HepG2 (cell line): ENCODE results near the gene MARS1. TPM values are rescaled to one million over a fixed set of nuclear protein-coding genes. Genes with fewer than 3 reads are reported as not detected.

Experiments used
- ATAC-seq: fragments of 200-7000 bp; cut with Tn5 transposase; 3 replicates; pipeline ENCODE4 v1.9.1; 2020; ENCODE audit warnings: mild to moderate bottlenecking, moderate library complexity
- BruUV-seq: library from RNA; stranded (reverse); fragments of 400-500 nt; replicated peaks from 2 replicates; lab custom pipeline; 2021; lab: Mats Ljungman, UMichigan
- CTCF ChIA-PET: fragments of 300-600 bp; formaldehyde crosslinking; extraction: SDS; loops from one replicate; lab custom pipeline; 2021; ENCODE audit warnings: low total read pairs, inconsistent platforms, low intra/inter-chr PET ratio; lab: Yijun Ruan, JAX
- POLR2A ChIA-PET: fragments of 350-600 bp; sonication (Branson Sonifier 250); formaldehyde crosslinking; loops from one replicate; lab custom pipeline; 2020; ENCODE audit warnings: antibody characterized with exemption, inconsistent platforms; lab: Yijun Ruan, JAX
- DNase-seq: peaks from one replicate; pipeline ENCODE4 v3.0.0-alpha.2; 2015; ENCODE audit warnings: low spot score
- FAIRE-seq: peaks from 3 replicates; lab custom pipeline; 2011; peaks lifted over from hg19 to GRCh38; lab: Jason Lieb, UNC
- H2AFZ ChIP-seq: one replicate; pipeline ENCODE4 v1.6.1; 2011; ENCODE audit warnings: low read length, inconsistent platforms
- H3K27ac ChIP-seq: fragments of 300-600 bp; 3 replicates; pipeline ENCODE4 v1.8.0; 2011; ENCODE audit warnings: mixed run types, mild to moderate bottlenecking, mixed read lengths, low read length, inconsistent platforms; ENCODE audit not compliant: insufficient read depth; ENCODE audit errors: extremely low read length
- H3K27me3 ChIP-seq, 2 experiments: fragments of 200-600 bp in 1 of 2; 2 replicates in 1 of 2; 3 replicates in 1 of 2; pipeline versions ENCODE4 v1.6.0 to v1.8.0; 2011; ENCODE audit warnings: low read length in 2 of 2, mild to moderate bottlenecking in 2 of 2, moderate library complexity in 2 of 2, inconsistent platforms in 1 of 2; ENCODE audit not compliant: insufficient read depth in 2 of 2, control insufficient read depth in 1 of 2
- H3K36me3 ChIP-seq, 2 experiments: fragments of 200-600 bp in 1 of 2; replicated peaks in 1 of 2; 2 replicates in 1 of 2; 3 replicates in 1 of 2; pipeline versions ENCODE4 v1.5.1 to v1.8.0; 2011; ENCODE audit warnings: low read length in 2 of 2, inconsistent platforms in 1 of 2; ENCODE audit not compliant: insufficient read depth in 2 of 2, control insufficient read depth in 1 of 2
- H3K4me1 ChIP-seq: 2 replicates; pipeline ENCODE4 v1.5.1; 2012; ENCODE audit warnings: low read length, inconsistent platforms; ENCODE audit not compliant: insufficient read depth
- H3K4me2 ChIP-seq: 2 replicates; pipeline ENCODE4 v1.6.0; 2011; ENCODE audit warnings: low read depth, low read length, inconsistent platforms
- H3K4me3 ChIP-seq, 3 experiments: fragments of 200-600 bp in 1 of 3; sonication (generic), shearing (Covaris generic) in 1 of 3; replicated peaks in 1 of 3; 2 replicates each; pipeline ENCODE4 v1.5.1; 2011 to 2016; ENCODE audit warnings: low read length in 3 of 3, inconsistent platforms in 2 of 3, low read depth in 2 of 3, mild to moderate bottlenecking in 2 of 3, control low read depth in 1 of 3, mixed read lengths in 1 of 3; ENCODE audit not compliant: insufficient read depth in 1 of 3
- H3K79me2 ChIP-seq: one replicate; pipeline ENCODE4 v1.6.1; 2011; ENCODE audit warnings: low read length, inconsistent platforms; ENCODE audit not compliant: insufficient read depth
- H3K9ac ChIP-seq: 2 replicates; pipeline ENCODE4 v1.6.0; 2011; ENCODE audit warnings: mild to moderate bottlenecking, low read depth, low read length, inconsistent platforms; ENCODE audit not compliant: insufficient read depth
- H3K9me3 ChIP-seq: 2 replicates; pipeline ENCODE4 v1.5.1; 2012; ENCODE audit warnings: mild to moderate bottlenecking, low read length
- H4K20me1 ChIP-seq: 2 replicates; pipeline ENCODE4 v1.6.0; 2011; ENCODE audit warnings: inconsistent platforms, mild to moderate bottlenecking, low read length, moderate library complexity; ENCODE audit not compliant: insufficient read depth
- POLR2A ChIP-seq, 2 experiments: IDR thresholded peaks; 2 replicates each; pipeline ENCODE4 v1.6.1; 2011; ENCODE audit warnings: low read depth in 2 of 2, low read length in 2 of 2, mild to moderate bottlenecking in 1 of 2, moderate library complexity in 1 of 2; ENCODE audit not compliant: insufficient read depth in 1 of 2
- POLR2G ChIP-seq: fragments of 200-400 bp; formaldehyde crosslinking; IDR thresholded peaks from 2 replicates; pipeline ENCODE4 v1.6.1; 2018; ENCODE audit warnings: mild to moderate bottlenecking, low read depth, low read length, moderate library complexity
- ZNF747 ChIP-seq: sonication (generic); formaldehyde crosslinking; IDR thresholded peaks from 2 replicates; pipeline ENCODE4 v1.8.1; 2023; ENCODE audit warnings: missing genetic modification reagents, mild to moderate bottlenecking, borderline replicate concordance
- WGBS: methylation state at CpG from one replicate; pipeline ENCODE4 v1.1.6; 2017; ENCODE audit warnings: low lambda C conversion rate; 5-methylcytosine and 5-hydroxymethylcytosine counted together
- in situ Hi-C: cut with HindIII; loops from 2 replicates; pipeline ENCODE4 v1.10.0; 2017; ENCODE audit warnings: low pct_unique_long_range_greater_than_20kb; ENCODE audit not compliant: extremely low pct_ligation_motif_present
- intact Hi-C: fragments of 100-400 bp; cut with micrococcal nuclease; formaldehyde crosslinking; loops from one replicate; pipeline ENCODE4 v1.10.0; 2022; ENCODE audit not compliant: unreplicated experiment
- polyA plus RNA-seq, 8 experiments: library from polyadenylated mRNA; depleted of rRNA in 3 of 8; stranded (reverse) in 7 of 8; unstranded in 1 of 8; fragments of >200 nt; fragmentation: Illumina TruSeq in 4 of 8; extraction: Trizol in 4 of 8; gene quantifications; 2 replicates each; pipeline versions ENCODE4 v1.2.1 to v1.2.3, GENCODE V29; 2011 to 2016; ENCODE audit warnings: low read depth in 4 of 8, missing spikeins in 1 of 8, mixed read lengths in 1 of 8; ENCODE audit not compliant: insufficient read depth in 1 of 8
- total RNA-seq, 5 experiments: library from RNA; depleted of rRNA; stranded (reverse); fragments of >200 nt; fragmentation: Illumina TruSeq; extraction: Trizol; gene quantifications; 2 replicates each; pipeline ENCODE4 v1.2.3, GENCODE V29; 2016; ENCODE audit warnings: low read depth in 1 of 5
- TF ChIP-seq, protein P1 (sequence below): sonication (generic); formaldehyde crosslinking; IDR thresholded peaks from 2 replicates; pipeline ENCODE4 v1.8.0; 2022; ENCODE audit warnings: missing genetic modification reagents, mild to moderate bottlenecking, moderate library complexity, borderline replicate concordance
- TF ChIP-seq, protein P2 (sequence below): sonication (generic); formaldehyde crosslinking; IDR thresholded peaks from 2 replicates; pipeline ENCODE4 v1.4.0; 2020; ENCODE audit warnings: mild to moderate bottlenecking, missing genetic modification reagents

The MARS1 gene
- total and polyA plus RNA-seq, 2 of the 13 experiments (the other 11 are each of a cell fraction or from before 2014, with no cell fraction given) = 115 to 181 TPM

DNA sequence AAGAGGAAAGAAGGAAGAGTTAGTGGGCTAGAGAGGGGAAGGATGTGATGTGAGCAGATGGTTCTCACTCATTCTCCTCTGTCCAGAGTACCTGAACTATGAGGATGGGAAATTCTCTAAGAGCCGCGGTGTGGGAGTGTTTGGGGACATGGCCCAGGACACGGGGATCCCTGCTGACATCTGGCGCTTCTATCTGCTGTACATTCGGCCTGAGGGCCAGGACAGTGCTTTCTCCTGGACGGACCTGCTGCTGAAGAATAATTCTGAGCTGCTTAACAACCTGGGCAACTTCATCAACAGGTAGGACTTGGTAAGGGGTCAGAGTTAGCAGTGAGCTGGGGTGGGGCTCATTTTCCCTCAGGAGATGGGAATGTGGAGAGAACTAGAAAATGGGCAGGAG, 24.8 kb downstream of the MARS1 start:
- FAIRE-seq = no peak
- 98% methylated on average over 6 of the region's 6 CpGs for WGBS
- 0 out of 2 replicates have a peak, but pooled peaks cover 2% of the 10 kb centered on the region for H3K4me1 ChIP-seq
- no peak overlapping the region for H3K9ac ChIP-seq
- H3K36me3 ChIP-seq = peaks cover 30 to 79% of the 10 kb centered on the region in 2 experiments
- H4K20me1 ChIP-seq = peaks cover 10% of the 10 kb centered on the region; the same call in 1 of the 2 replicates
- no peak overlapping the region for H2AFZ ChIP-seq
- H3K9me3 ChIP-seq = no peaks in the 10 kb centered on the region
- TF ChIP-seq, protein P1, sequence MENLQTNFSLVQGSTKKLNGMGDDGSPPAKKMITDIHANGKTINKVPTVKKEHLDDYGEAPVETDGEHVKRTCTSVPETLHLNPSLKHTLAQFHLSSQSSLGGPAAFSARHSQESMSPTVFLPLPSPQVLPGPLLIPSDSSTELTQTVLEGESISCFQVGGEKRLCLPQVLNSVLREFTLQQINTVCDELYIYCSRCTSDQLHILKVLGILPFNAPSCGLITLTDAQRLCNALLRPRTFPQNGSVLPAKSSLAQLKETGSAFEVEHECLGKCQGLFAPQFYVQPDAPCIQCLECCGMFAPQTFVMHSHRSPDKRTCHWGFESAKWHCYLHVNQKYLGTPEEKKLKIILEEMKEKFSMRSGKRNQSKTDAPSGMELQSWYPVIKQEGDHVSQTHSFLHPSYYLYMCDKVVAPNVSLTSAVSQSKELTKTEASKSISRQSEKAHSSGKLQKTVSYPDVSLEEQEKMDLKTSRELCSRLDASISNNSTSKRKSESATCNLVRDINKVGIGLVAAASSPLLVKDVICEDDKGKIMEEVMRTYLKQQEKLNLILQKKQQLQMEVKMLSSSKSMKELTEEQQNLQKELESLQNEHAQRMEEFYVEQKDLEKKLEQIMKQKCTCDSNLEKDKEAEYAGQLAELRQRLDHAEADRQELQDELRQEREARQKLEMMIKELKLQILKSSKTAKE = no peak
- 0 out of 2 replicates have a peak, but pooled peaks have one; percentile 34 for TF ChIP-seq POLR2G
- TF ChIP-seq, all 625 proteins: peak for 1
- CTCF ChIA-PET = no interaction called here
- no peaks in the 10 kb centered on the region for H3K79me2 ChIP-seq
- H3K4me2 ChIP-seq = no peak overlapping the region
- no peak overlapping the region for H3K4me3 ChIP-seq
- no peaks in the 10 kb centered on the region for H3K27me3 ChIP-seq
- DNase-seq = no peak
- ATAC-seq = peak; percentile 9; the same call in 2 of the 3 replicates
- H3K27ac ChIP-seq = no peak overlapping the region
- no TSS peak for BruUV-seq
- intact Hi-C loops (no loop called here), in situ Hi-C loops (no loop called here)
- POLR2A ChIA-PET = interaction anchor here (1.2 kb wide), 1 partner anchor 8 kb away, joined by 4 read pairs; the partner anchor contains the start of gene DDIT3

DNA sequence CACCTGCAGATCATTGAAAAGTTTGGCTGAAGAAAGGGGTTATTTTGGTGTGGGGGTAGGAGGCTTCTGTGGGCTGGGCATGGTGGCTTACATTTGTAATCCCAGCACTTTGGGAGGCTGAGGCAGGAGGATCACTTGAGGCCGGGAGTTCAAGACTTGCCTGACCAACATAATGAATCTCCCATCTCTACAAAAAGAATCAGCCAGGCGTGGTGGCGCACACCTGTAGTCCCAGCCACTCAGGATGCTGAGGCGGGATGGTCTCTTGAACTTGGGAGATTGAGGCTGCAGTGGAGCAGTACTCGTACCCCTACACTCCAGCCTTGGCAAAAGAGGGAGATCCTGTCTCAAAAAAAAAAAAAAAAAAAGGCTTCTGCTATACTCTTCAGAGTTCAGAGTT, 25.4 kb downstream of the MARS1 start:
- 98% methylated on average over 5 of the region's 5 CpGs for WGBS
- Histone ChIP-seq H3K27me3 (no peaks in the 10 kb centered on the region), H3K36me3 (peaks cover 32 to 79% of the 10 kb centered on the region in 2 experiments), H3K4me2 (no peak overlapping the region), H3K9ac (no peak overlapping the region), H3K79me2 (peaks cover 4% of the 10 kb centered on the region), H2AFZ (no peak overlapping the region), H3K4me3 (no peak overlapping the region), H3K27ac (no peak overlapping the region), H3K4me1 (peaks cover 8% of the 10 kb centered on the region), H3K9me3 (no peaks in the 10 kb centered on the region), H4K20me1 (peaks cover 16% of the 10 kb centered on the region)
- in situ Hi-C loops = no loop called here
- POLR2A ChIA-PET = interaction anchor here (1.2 kb wide), 1 partner anchor 8 kb away, joined by 4 read pairs; the partner anchor contains the start of gene DDIT3
- DNase-seq (no peak), ATAC-seq (no peak), FAIRE-seq (no peak)
- CTCF ChIA-PET = no interaction called here
- intact Hi-C loops = no loop called here
- TF ChIP-seq, protein P2, sequence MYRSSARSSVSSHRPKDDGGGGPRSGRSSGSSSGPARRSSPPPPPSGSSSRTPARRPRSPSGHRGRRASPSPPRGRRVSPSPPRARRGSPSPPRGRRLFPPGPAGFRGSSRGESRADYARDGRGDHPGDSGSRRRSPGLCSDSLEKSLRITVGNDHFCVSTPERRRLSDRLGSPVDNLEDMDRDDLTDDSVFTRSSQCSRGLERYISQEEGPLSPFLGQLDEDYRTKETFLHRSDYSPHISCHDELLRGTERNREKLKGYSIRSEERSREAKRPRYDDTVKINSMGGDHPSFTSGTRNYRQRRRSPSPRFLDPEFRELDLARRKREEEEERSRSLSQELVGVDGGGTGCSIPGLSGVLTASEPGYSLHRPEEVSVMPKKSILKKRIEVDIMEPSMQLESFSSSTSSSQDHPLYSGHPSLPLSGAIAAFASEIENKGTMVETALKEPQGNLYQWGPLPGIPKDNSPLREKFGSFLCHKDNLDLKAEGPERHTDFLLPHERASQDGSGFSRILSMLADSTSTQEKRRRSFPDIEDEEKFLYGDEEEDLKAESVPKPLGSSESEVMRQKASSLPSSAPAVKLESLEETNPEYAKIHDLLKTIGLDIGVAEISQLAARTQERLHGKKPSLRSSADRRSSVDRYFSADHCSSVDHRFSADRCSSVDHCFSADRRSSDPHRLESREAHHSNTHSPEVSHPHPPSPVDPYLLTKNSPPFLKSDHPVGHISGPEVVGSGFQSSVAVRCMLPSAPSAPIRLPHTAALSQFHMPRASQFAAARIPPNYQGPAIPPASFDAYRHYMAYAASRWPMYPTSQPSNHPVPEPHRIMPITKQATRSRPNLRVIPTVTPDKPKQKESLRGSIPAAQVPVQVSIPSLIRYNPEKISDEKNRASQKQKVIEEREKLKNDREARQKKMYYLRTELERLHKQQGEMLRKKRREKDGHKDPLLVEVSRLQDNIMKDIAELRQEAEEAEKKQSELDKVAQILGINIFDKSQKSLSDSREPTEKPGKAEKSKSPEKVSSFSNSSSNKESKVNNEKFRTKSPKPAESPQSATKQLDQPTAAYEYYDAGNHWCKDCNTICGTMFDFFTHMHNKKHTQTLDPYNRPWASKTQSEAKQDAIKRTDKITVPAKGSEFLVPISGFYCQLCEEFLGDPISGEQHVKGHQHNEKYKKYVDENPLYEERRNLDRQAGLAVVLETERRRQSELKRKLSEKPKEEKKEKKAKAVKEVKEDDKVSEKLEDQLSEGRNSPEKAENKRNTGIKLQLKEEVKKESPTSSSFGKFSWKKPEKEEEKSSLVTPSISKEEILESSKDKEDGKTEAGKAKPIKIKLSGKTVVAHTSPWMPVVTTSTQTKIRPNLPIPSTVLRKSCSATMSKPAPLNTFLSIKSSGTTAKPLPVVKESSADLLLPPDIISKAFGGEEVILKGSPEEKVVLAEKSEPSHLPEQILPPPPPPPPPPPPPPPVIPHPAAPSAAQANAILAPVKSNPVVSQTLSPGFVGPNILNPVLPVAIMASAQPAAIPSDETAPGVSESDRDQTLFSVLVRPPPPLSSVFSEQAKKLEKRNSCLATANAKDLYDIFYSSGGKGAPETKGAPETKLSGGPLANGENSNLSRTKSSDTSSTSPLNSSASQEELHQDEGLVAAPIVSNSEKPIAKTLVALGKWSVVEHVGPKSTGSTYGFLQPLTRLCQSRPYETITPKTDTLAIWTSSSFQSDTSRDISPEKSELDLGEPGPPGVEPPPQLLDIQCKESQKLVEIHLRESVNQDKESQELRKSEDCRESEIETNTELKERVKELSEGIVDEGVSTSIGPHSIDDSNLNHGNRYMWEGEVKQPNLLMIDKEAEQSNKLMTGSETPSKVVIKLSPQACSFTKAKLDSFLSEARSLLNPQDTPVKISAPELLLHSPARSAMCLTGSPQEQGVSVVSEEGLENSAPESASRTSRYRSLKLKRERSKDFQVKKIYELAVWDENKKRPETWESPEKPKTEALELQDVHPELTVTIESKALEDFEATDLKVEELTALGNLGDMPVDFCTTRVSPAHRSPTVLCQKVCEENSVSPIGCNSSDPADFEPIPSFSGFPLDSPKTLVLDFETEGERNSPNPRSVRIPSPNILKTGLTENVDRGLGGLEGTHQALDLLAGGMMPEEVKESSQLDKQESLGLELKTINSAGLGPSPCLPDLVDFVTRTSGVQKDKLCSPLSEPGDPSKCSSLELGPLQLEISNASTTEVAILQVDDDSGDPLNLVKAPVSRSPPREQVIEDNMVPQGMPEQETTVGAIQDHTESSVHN (CRISPR knock-in tag) = no peak
- TF ChIP-seq ZNF747 (CRISPR knock-in tag) (no peak), POLR2A (IDR thresholded peaks at IDR 0.05; ENCODE audit: insufficient read depth in 1 of 2, low read depth in 2 of 2, low read length in 2 of 2) (0 out of 4 replicates have a peak, but pooled peaks of 1 of the 2 experiments have one; percentile 5)
- BruUV-seq = no TSS peak
